ENCODE measurements around the gene SMG6.
"Not testable (repeated sequence)": the region's sequence is repeated elsewhere in the genome, so short reads cannot be mapped to it uniquely, and the experiment has no call there.

Gene SMG6

GRCh38 chr17:2172999-2173398, 130.6 kb downstream of the SMG6 start:
- no peak for DNase-seq
- no peak for TF ChIP-seq GATA1 (IDR thresholded peaks at IDR 0.05; ENCODE audit: low read depth, low read length)
- TF ChIP-seq POLR2A (IDR thresholded peaks at IDR 0.05; ENCODE audit: low read length) = no peak

GRCh38 chr17:2172077-2172851, 131.3 kb downstream of the SMG6 start:
- no peak for TF ChIP-seq GATA1 (IDR thresholded peaks at IDR 0.05; ENCODE audit: low read depth, low read length)
- no peak for TF ChIP-seq POLR2A (IDR thresholded peaks at IDR 0.05; ENCODE audit: low read length)
- DNase-seq = no peak

- TF ChIP-seq GATA1 (IDR thresholded peaks at IDR 0.05; ENCODE audit: low read depth, low read length) (no peak), POLR2A (IDR thresholded peaks at IDR 0.05; ENCODE audit: low read length) (no peak)
- DNase-seq = no peak
Measured at GRCh38 chr17:2171702-2172076, 131.9 kb downstream of the SMG6 start.

GRCh38 chr17:2170023-2170422, 133.6 kb downstream of the SMG6 start:
- TF ChIP-seq GATA1 (IDR thresholded peaks at IDR 0.05; ENCODE audit: low read depth, low read length) = no peak
- TF ChIP-seq POLR2A (IDR thresholded peaks at IDR 0.05; ENCODE audit: low read length) = no peak
- DNase-seq = peak in 1 of 2 experiments; percentile 18

GRCh38 chr17:2165723-2166122, 137.9 kb downstream of the SMG6 start:
- DNase-seq = not testable (repeated sequence)

GRCh38 chr17:2158396-2158780, 145.2 kb downstream of the SMG6 start:
- TF ChIP-seq GATA1 (IDR thresholded peaks at IDR 0.05; ENCODE audit: low read depth, low read length) (no peak), POLR2A (IDR thresholded peaks at IDR 0.05; ENCODE audit: low read length) (no peak)
- no peak for DNase-seq

GRCh38 chr17:2157675-2158395, 145.8 kb downstream of the SMG6 start:
- no peak for TF ChIP-seq GATA1 (IDR thresholded peaks at IDR 0.05; ENCODE audit: low read depth, low read length)
- TF ChIP-seq POLR2A (IDR thresholded peaks at IDR 0.05; ENCODE audit: low read length) = no peak
- no peak for DNase-seq

GRCh38 chr17:2157081-2157480, 146.5 kb downstream of the SMG6 start:
- TF ChIP-seq POLR2A (IDR thresholded peaks at IDR 0.05; ENCODE audit: low read length) (no peak), GATA1 (IDR thresholded peaks at IDR 0.05; ENCODE audit: low read depth, low read length) (no peak)
- DNase-seq = no peak

- no peak for DNase-seq
- TF ChIP-seq GATA1 (IDR thresholded peaks at IDR 0.05; ENCODE audit: low read depth, low read length) (no peak), POLR2A (IDR thresholded peaks at IDR 0.05; ENCODE audit: low read length) (no peak)
Measured at GRCh38 chr17:2156666-2157065, 146.9 kb downstream of the SMG6 start.

GRCh38 chr17:2155573-2155972, 148.0 kb downstream of the SMG6 start:
- no peak for DNase-seq
- no peak for TF ChIP-seq POLR2A (IDR thresholded peaks at IDR 0.05; ENCODE audit: low read length)
- TF ChIP-seq GATA1 (IDR thresholded peaks at IDR 0.05; ENCODE audit: low read depth, low read length) = no peak

- DNase-seq = no peak
- TF ChIP-seq GATA1 (IDR thresholded peaks at IDR 0.05; ENCODE audit: low read depth, low read length) = no peak
- TF ChIP-seq POLR2A (IDR thresholded peaks at IDR 0.05; ENCODE audit: low read length) = no peak
Measured at GRCh38 chr17:2151358-2152033, 152.1 kb downstream of the SMG6 start.

GRCh38 chr17:2150806-2151205, 152.8 kb downstream of the SMG6 start:
- no peak for DNase-seq
- no peak for TF ChIP-seq GATA1 (IDR thresholded peaks at IDR 0.05; ENCODE audit: low read depth, low read length)
- no peak for TF ChIP-seq POLR2A (IDR thresholded peaks at IDR 0.05; ENCODE audit: low read length)

- TF ChIP-seq GATA1 (IDR thresholded peaks at IDR 0.05; ENCODE audit: low read depth, low read length) (no peak), POLR2A (IDR thresholded peaks at IDR 0.05; ENCODE audit: low read length) (no peak)
- DNase-seq = no peak
Measured at GRCh38 chr17:2149934-2150333, 153.7 kb downstream of the SMG6 start.

GRCh38 chr17:2146132-2146871, 157.3 kb downstream of the SMG6 start:
- DNase-seq = no peak
- TF ChIP-seq GATA1 (IDR thresholded peaks at IDR 0.05; ENCODE audit: low read depth, low read length) = no peak
- TF ChIP-seq POLR2A (IDR thresholded peaks at IDR 0.05; ENCODE audit: low read length) = no peak

Measured in erythroblast (primary cell).